IPS-NIHi7 (cell line): ENCODE measurements around the gene OSBPL3.

Experiments used
- DNase-seq: peaks from one replicate; pipeline ENCODE4 v3.0.0; 2012; ENCODE audit warnings: mixed read lengths; ENCODE audit errors: extremely low spot score

Gene OSBPL3

GRCh38 chr7:24896031-24896501 lies 83.9 kb downstream of the OSBPL3 start:
- no peak for DNase-seq

DNA sequence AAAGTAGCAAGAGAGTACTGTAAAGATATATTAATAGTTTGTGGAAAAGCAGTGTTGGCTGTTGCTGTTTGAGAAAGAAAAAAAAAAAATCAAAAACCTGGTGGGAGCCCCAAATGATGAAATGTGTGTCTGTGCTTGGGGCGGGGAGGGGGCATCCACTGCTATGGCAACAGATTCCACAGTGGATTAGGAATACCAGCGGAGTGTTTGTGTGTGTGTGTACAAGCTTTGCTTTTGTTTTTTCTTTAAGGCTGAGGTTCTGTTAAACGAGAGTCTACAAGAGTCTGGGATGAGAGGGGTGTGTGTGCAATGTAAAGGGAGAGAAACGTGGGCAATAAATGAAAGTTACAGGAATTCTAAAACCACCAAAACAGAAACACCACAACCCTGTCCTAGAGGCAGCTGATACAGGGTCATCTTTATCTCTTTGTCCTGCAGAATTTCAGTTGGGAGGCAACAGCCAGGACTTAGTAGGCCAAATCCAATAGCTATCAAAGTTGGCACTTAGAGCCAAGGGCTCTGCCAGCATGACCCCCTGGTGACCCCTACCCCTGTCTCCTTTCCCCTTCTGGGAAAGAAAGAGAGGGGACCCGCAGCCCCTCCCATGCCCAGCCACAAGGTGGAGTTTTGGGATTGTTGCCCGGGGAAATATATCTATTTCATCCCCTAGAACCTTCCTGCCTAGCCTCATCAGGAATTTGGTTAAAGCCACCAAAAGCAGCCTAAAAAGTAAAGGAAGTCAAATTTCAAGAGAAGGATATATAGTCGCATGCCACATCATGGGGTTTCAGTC lies 85.4 kb downstream of the OSBPL3 start:
- DNase-seq: peak; percentile 58

GRCh38 chr7:24891311-24891735 lies 88.7 kb downstream of the OSBPL3 start:
- no peak for DNase-seq

GRCh38 chr7:24889611-24890010 lies 90.4 kb downstream of the OSBPL3 start:
- no peak for DNase-seq

DNA sequence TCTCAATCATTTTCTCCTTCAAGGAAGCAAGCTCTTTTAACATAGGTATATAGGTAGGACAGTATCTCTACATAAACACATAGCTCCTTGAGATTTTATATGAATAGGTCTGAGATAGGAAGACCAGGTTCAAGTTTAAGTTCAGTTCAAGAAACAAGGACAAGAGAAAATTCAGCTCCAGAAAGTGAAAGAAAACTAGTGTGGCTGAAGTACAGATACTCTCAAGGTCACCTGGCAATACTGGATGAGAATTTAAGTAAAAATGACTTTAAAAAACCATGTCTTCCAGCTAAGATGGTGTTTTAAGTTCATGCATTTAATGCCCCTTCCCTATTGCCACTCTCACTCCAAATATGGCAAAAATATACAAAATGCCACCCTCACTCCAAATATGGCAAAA lies 91.3 kb downstream of the OSBPL3 start:
- no peak for DNase-seq

GRCh38 chr7:24885716-24886115 lies 94.3 kb downstream of the OSBPL3 start:
- no peak for DNase-seq

DNA sequence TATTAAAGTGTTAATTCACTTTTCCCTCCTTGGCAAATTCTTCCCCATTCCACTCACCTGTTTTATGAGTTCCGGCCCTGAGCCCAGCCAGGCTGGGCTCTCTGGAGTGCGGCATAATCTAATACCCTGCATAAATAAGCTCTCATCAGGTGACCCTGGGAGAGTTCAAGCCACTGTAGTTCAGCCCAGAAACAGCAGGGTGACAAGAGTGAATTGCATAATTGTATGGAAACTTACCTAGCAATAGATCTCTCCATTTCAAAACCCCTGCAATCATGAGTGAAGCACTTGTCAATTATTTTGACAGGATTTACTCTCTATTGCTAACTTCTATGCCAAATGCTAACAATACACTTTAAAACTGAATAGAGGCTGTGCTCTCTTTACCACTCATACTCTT lies 94.7 kb downstream of the OSBPL3 start:
- no peak for DNase-seq

DNA sequence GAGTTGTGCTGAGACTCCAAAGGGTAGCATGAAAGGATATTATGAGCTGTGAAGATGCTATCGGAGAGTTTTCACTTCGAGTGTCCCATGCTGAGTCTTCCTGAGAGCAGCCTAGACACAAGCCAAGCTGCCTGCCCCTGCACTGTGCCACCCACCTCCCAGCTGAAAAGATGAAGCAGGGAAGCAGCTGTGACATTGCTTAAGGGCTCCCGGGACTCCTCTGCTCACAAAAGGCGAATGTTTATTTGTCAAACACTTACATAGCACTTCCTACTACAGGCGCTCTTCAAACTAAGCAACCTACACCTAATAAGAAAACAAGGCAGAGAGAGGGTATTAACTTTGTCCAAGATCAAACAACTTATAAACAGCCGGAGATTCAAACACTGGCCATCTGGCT lies 95.6 kb downstream of the OSBPL3 start:
- no peak for DNase-seq

DNA sequence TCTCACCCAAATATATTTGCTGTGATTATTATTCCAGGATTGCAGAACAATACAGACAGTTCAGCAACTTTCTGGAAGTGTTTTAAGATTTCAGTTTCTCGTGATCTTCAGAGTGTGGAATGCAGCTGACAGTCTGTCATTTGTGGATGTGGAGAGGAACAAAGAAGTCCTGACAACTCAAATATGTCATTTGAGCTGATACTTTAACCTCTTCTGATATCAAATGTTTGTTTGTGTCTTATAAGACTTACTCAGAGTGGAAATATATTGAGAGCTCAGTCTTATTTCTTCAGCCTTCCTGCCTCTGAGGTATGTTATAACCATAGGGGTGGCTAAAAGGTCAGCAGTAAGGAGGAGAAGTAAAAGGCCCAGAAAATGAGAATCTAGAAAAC lies 96.4 kb downstream of the OSBPL3 start:
- no peak for DNase-seq

DNA sequence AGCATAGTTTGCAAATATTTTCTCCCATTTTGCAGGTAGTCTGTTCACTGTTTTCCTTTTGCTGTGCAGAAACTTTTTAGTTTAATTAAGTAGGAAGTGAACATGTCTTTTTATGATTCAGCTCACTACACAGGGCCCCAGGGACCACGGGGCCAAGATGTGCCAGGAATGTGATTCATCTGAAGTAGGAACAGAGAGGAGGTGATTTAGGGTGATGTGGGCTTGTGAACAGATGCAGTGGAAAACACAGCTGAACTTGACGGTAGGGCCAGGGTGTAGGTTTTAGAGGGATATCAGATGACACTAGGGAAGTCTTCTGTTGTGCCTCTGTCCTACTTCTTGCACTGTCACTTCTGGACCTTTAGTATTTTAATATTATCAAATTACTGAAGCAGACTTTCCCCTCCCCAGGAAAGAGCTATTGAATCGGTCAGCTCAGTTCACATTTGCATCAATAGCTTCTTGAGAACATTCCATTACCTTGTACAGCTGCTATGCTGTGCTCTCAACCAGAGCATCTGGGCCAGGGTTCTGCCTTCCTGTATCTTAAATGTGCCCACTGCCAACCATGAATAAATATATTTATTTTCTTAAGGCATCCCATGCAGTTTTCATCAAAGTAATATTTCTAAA lies 96.9 kb downstream of the OSBPL3 start:
- DNase-seq: no peak

GRCh38 chr7:24881623-24882022 lies 98.4 kb downstream of the OSBPL3 start:
- no peak for DNase-seq

DNA sequence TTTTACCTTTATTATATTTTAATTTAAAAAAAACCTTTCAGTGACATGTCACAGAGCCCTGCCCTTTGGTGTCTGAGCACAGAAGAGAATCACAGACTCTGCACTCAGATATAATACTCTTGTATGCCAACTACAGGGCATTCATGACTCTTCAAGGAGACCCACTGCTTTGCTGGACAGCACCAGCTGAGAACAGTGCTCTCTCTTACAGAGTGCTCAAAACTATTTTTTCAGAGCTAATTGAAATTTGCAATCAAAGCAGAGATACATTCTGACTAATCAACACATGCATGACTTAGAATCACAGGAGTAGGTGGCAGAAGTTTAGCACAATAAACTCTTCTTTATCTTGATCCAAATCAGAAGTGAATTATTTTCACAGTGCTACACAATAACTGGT lies 99.1 kb downstream of the OSBPL3 start:
- no peak for DNase-seq

- DNase-seq: no peak
These were observed 100.7 kb downstream of the OSBPL3 start for GRCh38 chr7:24879291-24879690.

DNA sequence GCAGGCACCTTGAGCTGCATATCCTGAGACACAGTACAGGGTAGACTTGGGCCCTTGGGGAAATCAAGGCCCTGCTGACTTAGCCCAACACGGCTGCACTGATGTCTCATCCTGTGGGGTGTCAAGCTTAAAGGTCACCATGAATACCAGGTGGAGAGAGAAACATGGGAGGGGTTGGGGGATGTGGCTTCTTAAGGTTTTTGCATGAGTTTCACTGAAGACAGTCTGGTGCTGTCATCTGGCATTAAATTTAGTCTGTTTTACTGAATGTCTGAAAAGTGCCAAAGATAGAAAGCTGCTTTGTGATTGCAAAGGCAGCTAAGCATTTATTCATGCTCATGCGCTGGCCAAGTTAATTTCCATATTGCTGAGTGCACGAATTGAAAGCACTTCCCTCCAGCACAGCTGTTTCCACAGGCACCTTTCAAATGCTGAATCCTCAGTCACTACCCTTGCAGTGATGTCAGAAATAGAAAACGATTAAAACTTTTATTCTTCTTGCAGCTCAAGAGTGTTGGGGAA lies 102.1 kb downstream of the OSBPL3 start:
- no peak for DNase-seq

GRCh38 chr7:24874791-24875190 lies 105.2 kb downstream of the OSBPL3 start:
- no peak for DNase-seq

- no peak for DNase-seq
These were observed 106.0 kb downstream of the OSBPL3 start for GRCh38 chr7:24873944-24874343.

DNA sequence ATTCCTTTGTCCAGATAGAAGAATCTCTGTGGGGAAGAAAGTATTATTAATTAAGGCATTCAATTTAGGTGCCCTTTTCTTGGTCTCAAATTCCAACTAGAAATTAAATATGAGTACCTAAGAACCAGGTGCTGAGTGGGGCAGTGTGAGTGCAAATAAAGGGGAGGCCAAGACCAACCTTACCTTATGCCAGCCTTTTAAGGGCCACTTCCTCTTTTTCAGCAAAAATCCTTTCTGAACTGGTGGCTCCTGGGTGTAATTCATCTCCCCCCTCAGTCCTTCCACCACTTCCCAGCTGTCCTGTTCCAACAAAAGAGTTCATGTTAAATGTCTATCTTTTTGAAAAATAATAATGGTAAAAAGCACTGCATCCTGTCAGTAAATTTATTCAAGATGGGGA lies 108.2 kb downstream of the OSBPL3 start:
- DNase-seq: no peak

GRCh38 chr7:24870766-24871165 lies 109.2 kb downstream of the OSBPL3 start:
- no peak for DNase-seq

GRCh38 chr7:24869572-24869971 lies 110.4 kb downstream of the OSBPL3 start:
- no peak for DNase-seq

GRCh38 chr7:24868741-24869140 lies 111.2 kb downstream of the OSBPL3 start:
- DNase-seq: no peak

DNA sequence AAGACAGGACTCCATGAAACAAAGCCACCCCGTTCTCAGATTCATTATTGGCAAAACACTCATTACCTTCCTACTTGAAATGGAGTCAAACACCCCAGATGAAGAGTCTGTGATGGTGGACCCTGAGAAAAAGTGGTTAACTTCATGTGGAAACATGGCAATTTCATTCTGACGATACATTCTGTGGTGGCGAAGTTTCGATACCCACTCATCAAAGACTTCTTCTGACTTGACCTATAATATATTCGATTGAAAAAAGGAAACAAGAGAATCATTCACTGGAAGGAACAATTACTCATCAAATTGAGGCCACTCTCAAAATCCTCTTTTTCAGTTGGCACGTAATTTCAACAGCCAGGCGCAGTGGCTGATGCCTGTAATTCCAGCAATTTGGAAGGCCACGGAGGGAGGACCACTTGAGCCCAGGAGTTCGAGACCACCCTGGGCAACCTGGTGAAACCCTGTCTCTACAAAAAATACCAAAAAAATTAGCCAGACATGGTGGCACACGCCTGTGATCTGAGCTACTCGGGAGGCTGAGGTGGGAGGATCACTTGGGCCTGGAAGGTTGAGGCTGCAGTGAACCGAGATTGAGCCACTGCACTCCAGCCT lies 113.9 kb downstream of the OSBPL3 start:
- DNase-seq: no peak

GRCh38 chr7:24864214-24864817 lies 115.7 kb downstream of the OSBPL3 start:
- DNase-seq: no peak
